HUES64 (cell line): ENCODE data around the gene MMAA.
"Not testable (repeated sequence)": the region's sequence is repeated elsewhere in the genome, so short reads cannot be mapped to it uniquely, and the experiment has no call there.

Source experiments
- H3K27ac ChIP-seq: 2 replicates; pipeline ENCODE4 v1.7.0; 2013; ENCODE audit warnings: low read depth, low read length, inconsistent platforms
- H3K27me3 ChIP-seq: 2 replicates; pipeline ENCODE4 v1.6.1; 2013; ENCODE audit warnings: mild to moderate bottlenecking, low read length; ENCODE audit not compliant: insufficient read depth
- H3K36me3 ChIP-seq: 2 replicates; pipeline ENCODE4 v1.6.1; 2013; ENCODE audit warnings: mild to moderate bottlenecking, low read length; ENCODE audit not compliant: insufficient read depth
- H3K4me1 ChIP-seq: 2 replicates; pipeline ENCODE4 v1.6.1; 2013; ENCODE audit warnings: mild to moderate bottlenecking, low read length, moderate library complexity; ENCODE audit not compliant: insufficient read depth
- H3K4me3 ChIP-seq: 2 replicates; pipeline ENCODE4 v1.5.1; 2013; ENCODE audit warnings: mild to moderate bottlenecking, low read length, moderate library complexity
- H3K9ac ChIP-seq: 2 replicates; pipeline ENCODE4 v1.6.1; 2013; ENCODE audit warnings: mild to moderate bottlenecking, low read depth, low read length
- H3K9me3 ChIP-seq: 2 replicates; pipeline ENCODE4 v1.6.1; 2013; ENCODE audit warnings: low read depth, low read length; ENCODE audit not compliant: insufficient read depth
- WGBS: fragments of 150-250, 120-280 bp; methylation state at CpG from one replicate; pipeline ENCODE4 v1.1.7; 2013; ENCODE audit warnings: missing lambda C conversion rate; 5-methylcytosine and 5-hydroxymethylcytosine counted together

MMAA gene

GRCh38 chr4:145609481-145610427 is 9.4 kb upstream of the MMAA start:
- no peak overlapping the region for H3K4me3 ChIP-seq
- H3K27me3 ChIP-seq: no peaks in the 10 kb centered on the region
- H3K9ac ChIP-seq: no peak overlapping the region
- no peaks in the 10 kb centered on the region for H3K36me3 ChIP-seq
- 84% methylated on average over 3 of the region's 4 CpGs for whole genome bisulfite sequencing
- no peaks in the 10 kb centered on the region for H3K4me1 ChIP-seq
- H3K9me3 ChIP-seq: no peaks in the 10 kb centered on the region
- H3K27ac ChIP-seq: no peak overlapping the region

DNA sequence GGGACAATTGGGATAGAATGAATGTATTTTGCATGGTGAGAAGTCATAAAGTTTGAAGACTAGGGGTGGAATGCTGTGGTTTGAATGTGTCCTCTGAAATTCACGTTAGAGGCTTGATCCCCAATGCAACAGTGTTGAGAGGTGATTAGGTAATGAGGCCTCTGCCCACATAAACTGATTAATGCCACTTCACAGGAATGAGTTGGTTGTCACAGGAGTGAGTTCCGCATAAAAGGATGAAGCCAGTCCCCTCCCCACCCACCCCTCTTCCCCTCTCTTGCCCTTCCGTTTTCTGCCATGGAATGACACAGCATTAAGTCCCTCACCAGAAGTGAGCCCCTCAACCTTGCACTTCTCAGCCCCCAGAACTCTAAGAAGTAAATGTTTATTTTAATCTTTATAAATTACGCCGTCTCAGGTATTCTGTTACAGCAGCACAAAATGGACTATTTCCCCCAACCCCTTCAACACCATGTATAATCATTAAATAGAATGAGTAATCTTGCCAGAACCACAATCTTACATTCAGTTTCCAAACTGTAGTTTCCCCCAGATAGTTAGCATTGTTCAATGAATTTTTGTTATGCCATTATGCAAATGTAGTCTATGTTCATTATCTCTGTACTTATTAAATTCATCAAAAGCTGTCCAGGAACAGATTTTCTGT is 5.5 kb upstream of the MMAA start:
- Histone ChIP-seq H3K4me1 (peaks cover 4% of the 10 kb centered on the region; the same call in 1 of the 2 replicates), H3K4me3 (no peak overlapping the region), H3K27me3 (no peaks in the 10 kb centered on the region), H3K27ac (no peak overlapping the region), H3K36me3 (no peaks in the 10 kb centered on the region), H3K9ac (no peak overlapping the region), H3K9me3 (no peaks in the 10 kb centered on the region)
- 86% methylated on average over 3 of the region's 5 CpGs for WGBS

- Histone ChIP-seq H3K27me3 (no peaks in the 10 kb centered on the region), H3K9ac (no peak overlapping the region), H3K4me3 (no peak overlapping the region), H3K4me1 (peaks cover 4% of the 10 kb centered on the region; the same call in 1 of the 2 replicates), H3K27ac (no peak overlapping the region), H3K36me3 (no peaks in the 10 kb centered on the region), H3K9me3 (no peaks in the 10 kb centered on the region)
- WGBS: 100% methylated on average over 2 of the region's 2 CpGs
Observed at GRCh38 chr4:145614233-145614610, 5.0 kb upstream of the MMAA start.

DNA sequence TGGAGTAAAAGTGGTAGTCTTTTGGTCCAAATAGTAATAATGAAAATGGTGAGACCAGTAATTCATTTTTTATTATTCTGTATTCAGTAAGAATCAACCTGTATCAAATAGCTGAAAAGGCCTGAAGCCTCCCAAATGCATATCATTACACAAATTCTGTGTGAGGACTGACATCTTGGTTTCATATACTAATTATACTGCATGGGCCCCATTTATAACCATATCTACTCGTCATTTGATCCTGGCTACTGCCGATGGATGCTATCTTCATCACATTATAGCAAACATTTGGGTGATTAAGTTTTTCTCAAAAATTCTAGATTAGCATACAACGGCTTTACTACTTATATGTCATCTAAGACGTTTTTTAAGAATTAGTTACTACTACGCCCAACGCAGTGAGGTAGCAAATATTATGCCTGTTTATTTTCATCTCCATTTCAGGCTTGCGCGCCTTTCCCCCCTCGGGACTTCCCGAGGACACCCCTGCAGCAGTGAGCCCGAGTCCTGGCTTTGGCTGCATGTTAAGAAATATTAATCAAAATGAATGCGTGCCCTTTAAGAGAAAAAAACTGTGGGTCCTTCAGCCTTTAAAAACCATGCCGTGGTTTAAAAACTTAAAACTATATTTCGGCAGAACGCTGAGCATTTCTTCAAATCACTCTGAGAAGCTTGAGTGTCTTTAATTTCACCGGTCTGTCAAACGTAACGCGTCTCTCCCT is 814 bp upstream of the MMAA start:
- no peaks in the 10 kb centered on the region for H3K27me3 ChIP-seq
- H3K9ac ChIP-seq: peak overlapping the region; percentile 90
- H3K36me3 ChIP-seq: 0 out of 2 replicates have a peak, but pooled peaks cover 2% of the 10 kb centered on the region
- H3K4me1 ChIP-seq: peaks cover 16% of the 10 kb centered on the region
- H3K9me3 ChIP-seq: peaks cover 11% of the 10 kb centered on the region
- WGBS: 24% methylated on average over 19 of the region's 19 CpGs
- H3K27ac ChIP-seq: peak overlapping the region; percentile 73
- peak overlapping the region; percentile 75 for H3K4me3 ChIP-seq

DNA sequence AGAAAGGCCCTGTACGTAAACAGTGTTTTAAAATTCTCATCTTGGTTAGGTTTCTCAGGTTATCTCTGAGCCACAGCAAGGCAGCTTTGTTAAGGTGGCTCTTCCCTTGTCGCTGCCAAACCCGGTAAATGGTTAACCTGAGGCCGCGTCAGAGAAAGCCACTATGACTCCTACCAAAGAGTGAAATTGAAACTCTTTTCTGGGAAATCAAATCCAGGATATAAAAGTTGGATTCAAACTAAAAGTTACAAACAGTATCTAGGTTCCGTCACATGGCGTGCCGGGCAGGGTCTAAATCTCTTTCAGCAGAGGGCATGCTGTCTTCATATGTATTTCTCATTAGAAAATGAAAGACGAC is 433 bp downstream of the MMAA start:
- peak overlapping the region; percentile 73 for H3K27ac ChIP-seq
- H3K27me3 ChIP-seq: no peaks in the 10 kb centered on the region
- H3K4me3 ChIP-seq: peak overlapping the region; percentile 75
- peak overlapping the region; percentile 90 for H3K9ac ChIP-seq
- H3K36me3 ChIP-seq: 0 out of 2 replicates have a peak, but pooled peaks cover 2% of the 10 kb centered on the region
- H3K4me1 ChIP-seq: peaks cover 16% of the 10 kb centered on the region
- peaks cover 11% of the 10 kb centered on the region for H3K9me3 ChIP-seq
- WGBS: 28% methylated on average over 8 of the region's 9 CpGs

DNA sequence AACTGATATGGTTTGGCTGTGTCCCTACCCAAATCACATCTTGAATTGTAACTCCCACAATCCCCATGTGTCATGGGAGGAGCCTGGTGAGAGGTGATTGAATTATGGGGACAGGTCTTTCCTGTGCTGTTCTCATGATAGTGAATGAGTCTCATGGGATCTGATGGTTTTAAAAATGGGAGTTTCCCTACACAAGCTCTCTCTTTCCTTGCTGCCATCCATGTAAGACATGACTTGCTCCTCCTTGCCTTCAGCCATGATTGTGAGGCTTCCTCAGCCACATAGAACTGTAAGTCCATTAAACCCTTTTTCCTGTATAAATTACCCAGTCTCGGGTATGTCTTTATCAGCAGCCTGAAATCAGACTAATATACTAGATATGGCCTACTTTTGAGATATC is 2.9 kb downstream of the MMAA start:
- H3K27ac ChIP-seq, H3K27me3 ChIP-seq, H3K36me3 ChIP-seq, H3K9ac ChIP-seq, H3K4me3 ChIP-seq: not testable (repeated sequence)
- WGBS: 100% methylated on average over 1 of the region's 1 CpG
- H3K9me3 ChIP-seq: peaks cover 11% of the 10 kb centered on the region
- H3K4me1 ChIP-seq: peaks cover 16% of the 10 kb centered on the region

DNA sequence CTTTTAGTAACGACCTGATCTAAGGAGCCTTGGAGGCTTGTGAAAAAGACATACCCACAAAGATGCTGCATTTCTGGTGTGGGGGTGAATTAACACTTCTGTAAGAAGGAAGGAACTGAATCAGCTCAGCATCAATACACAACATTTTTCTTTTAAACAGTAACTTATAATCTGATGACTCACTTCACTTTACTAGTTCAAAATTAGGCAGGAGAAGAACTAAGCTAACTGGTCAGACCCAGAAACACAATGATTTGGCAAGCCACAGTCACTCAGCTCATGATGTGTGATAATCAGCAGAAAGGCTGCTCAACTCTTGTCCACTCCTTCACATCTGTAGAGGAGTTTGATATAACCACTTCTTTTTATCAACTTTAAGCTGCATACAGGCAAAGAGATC is 4.6 kb downstream of the MMAA start:
- no peak overlapping the region for H3K4me3 ChIP-seq
- peaks cover 11% of the 10 kb centered on the region for H3K9me3 ChIP-seq
- no peaks in the 10 kb centered on the region for H3K27me3 ChIP-seq
- no CpG with 5 or more reads among the region's 1 CpG for WGBS
- H3K36me3 ChIP-seq: 0 out of 2 replicates have a peak, but pooled peaks cover 2% of the 10 kb centered on the region
- no peak overlapping the region for H3K9ac ChIP-seq
- H3K4me1 ChIP-seq: peaks cover 12% of the 10 kb centered on the region
- no peak overlapping the region for H3K27ac ChIP-seq

GRCh38 chr4:145625677-145626622 is 6.8 kb downstream of the MMAA start:
- Histone ChIP-seq H3K27me3 (no peaks in the 10 kb centered on the region), H3K9me3 (peaks cover 11% of the 10 kb centered on the region), H3K36me3 (0 out of 2 replicates have a peak, but pooled peaks cover 2% of the 10 kb centered on the region), H3K9ac (no peak overlapping the region), H3K4me3 (no peak overlapping the region), H3K27ac (no peak overlapping the region), H3K4me1 (no peaks in the 10 kb centered on the region; the same call in 1 of the 2 replicates)
- 95% methylated on average over 9 of the region's 10 CpGs for WGBS

DNA sequence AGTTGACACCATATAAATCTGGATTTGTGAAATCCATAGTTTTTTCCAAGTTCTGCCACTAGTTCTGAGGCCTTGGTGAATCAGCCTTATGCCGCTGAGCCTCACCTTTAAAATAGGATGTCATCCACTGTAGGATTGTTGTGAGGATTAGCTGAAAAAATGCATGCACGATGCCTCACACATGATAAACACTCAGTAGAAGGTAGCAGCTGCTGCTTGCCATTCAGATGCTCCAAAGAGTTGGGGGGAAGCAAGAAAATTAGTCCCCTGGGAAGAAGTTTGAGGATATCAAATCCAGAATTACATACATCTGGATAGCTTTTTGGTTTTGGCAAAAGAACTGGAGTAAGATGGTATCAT is 7.4 kb downstream of the MMAA start:
- H3K36me3 ChIP-seq: 0 out of 2 replicates have a peak, but pooled peaks cover under 1% of the 10 kb centered on the region
- no peak overlapping the region for H3K9ac ChIP-seq
- 73% methylated on average over 2 of the region's 2 CpGs for WGBS
- peaks cover 7% of the 10 kb centered on the region for H3K9me3 ChIP-seq
- H3K27me3 ChIP-seq: no peaks in the 10 kb centered on the region
- H3K4me3 ChIP-seq: no peak overlapping the region
- no peak overlapping the region for H3K27ac ChIP-seq
- no peaks in the 10 kb centered on the region; the same call in 1 of the 2 replicates for H3K4me1 ChIP-seq

- H3K27me3 ChIP-seq: no peaks in the 10 kb centered on the region
- no peak overlapping the region for H3K9ac ChIP-seq
- WGBS: no CpG with 5 or more reads among the region's 1 CpG
- no peak overlapping the region for H3K27ac ChIP-seq
- H3K36me3 ChIP-seq: no peaks in the 10 kb centered on the region
- H3K9me3 ChIP-seq: no peaks in the 10 kb centered on the region
- H3K4me1 ChIP-seq: peaks cover 21% of the 10 kb centered on the region
- H3K4me3 ChIP-seq: no peak overlapping the region
Observed at GRCh38 chr4:145635117-145635516, 15.9 kb downstream of the MMAA start.
